Measurements from ENCODE around the gene RPL41. TPM values are rescaled to one million over a fixed set of nuclear protein-coding genes. Genes with fewer than 3 reads are reported as not detected.

RPL41 gene
- total RNA-seq, 1 donor from 2014 or later = 1,819 TPM

DNA sequence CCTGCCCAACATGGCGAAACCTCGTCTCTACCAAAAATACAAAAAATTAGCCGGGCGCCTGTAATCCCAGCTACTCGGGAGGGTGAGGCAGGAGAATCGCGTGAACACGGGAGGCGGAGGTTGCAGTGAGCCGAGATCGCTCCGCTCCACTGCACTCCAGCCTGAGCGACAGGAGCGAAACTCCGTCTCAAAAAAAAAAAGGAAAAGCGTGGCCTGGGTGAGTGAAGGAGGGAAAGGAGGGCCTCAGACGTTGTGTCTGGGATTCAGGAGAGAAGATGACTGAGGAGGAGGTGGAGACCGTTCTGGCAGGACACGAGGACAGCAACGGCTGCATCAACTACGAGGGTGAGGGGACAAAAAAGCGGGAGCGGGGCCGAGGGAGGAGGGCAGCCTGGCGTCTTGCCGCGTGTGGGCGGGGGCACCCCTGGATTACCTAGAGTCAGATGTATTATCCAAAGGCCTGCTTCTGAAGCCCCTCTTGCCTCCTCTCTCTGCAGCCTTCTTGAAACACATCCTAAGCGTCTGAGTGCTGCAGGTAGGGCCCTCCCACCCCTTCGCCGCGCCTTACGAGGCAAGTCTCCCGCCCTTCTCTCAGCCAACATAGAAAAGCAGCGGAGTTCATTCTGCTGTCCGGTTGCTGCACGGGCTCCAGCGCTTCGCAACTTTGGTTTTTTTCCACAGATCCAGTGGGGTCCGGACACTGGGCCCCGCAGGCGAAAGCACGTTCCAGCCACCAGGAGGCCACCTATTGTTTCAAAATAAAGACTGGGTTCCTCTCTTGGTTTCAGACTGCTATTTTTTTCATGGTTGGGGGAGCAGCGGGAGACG, 41.0 kb downstream of the RPL41 start:
- peaks cover 31 to 33% of the 10 kb centered on the region in 2 donors for H3K36me3 ChIP-seq
- DNase-seq (ENCODE audit: low spot score in 2 of 2) = peak; percentile 40 to 93
- TF ChIP-seq, protein P1, sequence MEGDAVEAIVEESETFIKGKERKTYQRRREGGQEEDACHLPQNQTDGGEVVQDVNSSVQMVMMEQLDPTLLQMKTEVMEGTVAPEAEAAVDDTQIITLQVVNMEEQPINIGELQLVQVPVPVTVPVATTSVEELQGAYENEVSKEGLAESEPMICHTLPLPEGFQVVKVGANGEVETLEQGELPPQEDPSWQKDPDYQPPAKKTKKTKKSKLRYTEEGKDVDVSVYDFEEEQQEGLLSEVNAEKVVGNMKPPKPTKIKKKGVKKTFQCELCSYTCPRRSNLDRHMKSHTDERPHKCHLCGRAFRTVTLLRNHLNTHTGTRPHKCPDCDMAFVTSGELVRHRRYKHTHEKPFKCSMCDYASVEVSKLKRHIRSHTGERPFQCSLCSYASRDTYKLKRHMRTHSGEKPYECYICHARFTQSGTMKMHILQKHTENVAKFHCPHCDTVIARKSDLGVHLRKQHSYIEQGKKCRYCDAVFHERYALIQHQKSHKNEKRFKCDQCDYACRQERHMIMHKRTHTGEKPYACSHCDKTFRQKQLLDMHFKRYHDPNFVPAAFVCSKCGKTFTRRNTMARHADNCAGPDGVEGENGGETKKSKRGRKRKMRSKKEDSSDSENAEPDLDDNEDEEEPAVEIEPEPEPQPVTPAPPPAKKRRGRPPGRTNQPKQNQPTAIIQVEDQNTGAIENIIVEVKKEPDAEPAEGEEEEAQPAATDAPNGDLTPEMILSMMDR (IDR thresholded peaks at IDR 0.05) = peak; percentile 73 to 75 (median 74)
- intact Hi-C loops (cut with DNase I) = loop anchor here (1.0 to 2.0 kb wide), 3 partner anchors 29 to 39 kb away; partner anchors contain the start of genes ESYT1, SMARCC2 and ZC3H10
- H3K9me3 ChIP-seq = no peaks in the 10 kb centered on the region
- no peaks in the 10 kb centered on the region for H3K27me3 ChIP-seq
- H3K4me1 ChIP-seq = peaks cover 10 to 45% of the 10 kb centered on the region in 2 donors
- H3K4me3 ChIP-seq = peak overlapping the region; percentile 83 to 96
- H3K27ac ChIP-seq = peak overlapping the region; percentile 91 to 94

DNA sequence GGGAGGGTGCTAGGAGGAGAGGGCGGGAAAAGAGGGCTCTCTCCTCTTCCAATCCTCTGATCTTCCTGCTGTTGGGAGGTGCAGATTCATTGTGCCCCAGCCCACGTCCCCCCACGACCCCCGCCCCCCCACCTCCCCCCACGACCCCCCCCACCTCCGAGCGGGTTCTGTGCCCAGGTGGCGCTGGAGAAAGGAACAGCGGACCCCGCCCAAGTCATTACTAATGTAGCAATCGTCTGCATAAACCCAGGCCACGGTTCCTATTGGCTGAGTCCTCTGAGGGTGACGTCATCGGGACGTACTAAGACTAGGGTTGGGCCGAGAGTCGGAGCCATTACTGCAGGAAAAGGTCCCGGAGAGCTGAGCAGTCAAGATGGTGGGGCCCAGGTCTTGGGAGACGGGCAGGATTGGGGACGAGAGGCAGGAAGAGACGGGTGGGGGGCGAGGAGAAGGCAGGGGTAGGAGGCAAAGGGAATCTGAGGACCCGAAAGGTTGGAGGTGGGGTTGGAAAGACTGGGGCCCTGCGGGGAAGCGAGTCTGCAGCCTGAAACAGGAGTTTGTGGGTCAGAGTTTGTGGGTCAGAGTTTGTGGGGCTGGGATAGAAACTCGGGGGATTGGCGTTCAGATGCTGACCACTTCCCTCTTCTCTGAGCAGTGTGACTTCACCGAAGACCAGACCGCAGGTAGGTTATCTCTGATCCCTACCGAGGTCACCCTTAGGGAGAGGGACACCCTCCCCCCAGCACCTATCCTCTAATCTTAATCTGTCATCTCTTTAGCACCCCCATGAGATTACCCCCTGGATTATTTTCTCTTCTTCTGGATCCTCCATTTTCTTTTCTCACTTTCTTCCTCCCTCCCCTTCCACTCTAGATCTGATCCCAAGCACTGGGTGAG, 41.8 kb downstream of the RPL41 start, which contains the start of gene MYL6:
Gene MYL6 (plus strand): TSS at position 331 of the 897 bp plus-strand sequence. CDS start 43 bp downstream, at position 374.
- Histone ChIP-seq H3K4me1 (peaks cover 10 to 42% of the 10 kb centered on the region in 2 donors), H3K9me3 (no peaks in the 10 kb centered on the region), H3K27ac (peak within 1 kb of the TSS; percentile 91 to 94), H3K4me3 (peak within 1 kb of the TSS; percentile 83 to 96), H3K27me3 (no peaks in the 10 kb centered on the region), H3K36me3 (peaks cover 39% of the 10 kb centered on the region in 2 donors)
- DNase-seq (ENCODE audit: low spot score in 2 of 2) = peak; percentile 95 to 99
- intact Hi-C loops (cut with DNase I) = loop anchor here (1.0 to 2.0 kb wide), 3 partner anchors 30 to 39 kb away; partner anchors contain the start of genes ESYT1, SMARCC2 and ZC3H10
- TF ChIP-seq, protein P1 (IDR thresholded peaks at IDR 0.05) = no peak

DNA sequence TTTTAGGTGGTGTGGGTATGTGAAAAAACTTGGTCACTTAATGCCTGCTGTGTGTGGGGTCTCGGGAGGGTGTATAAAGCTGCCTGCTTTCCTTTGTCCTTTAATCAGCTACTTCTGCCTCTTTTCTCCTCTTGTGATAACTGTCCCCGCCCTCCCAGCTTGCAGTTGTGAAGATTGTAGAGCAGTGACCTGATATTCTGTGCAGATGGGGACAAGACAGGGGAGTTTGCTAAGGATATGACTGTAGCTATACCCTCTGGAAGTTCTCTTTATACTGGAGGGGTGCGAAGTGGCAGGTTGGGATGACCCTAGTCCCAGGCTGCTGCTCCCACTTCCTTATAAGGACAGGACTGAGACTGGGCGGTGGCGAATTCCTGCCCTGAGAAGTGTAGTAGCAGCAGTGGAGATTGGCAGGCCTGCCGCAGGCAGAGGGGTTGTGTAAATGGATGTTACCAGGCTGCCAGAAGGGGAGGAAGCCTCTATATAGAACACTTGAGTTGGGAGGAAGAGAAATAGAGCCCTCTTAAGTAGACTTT, 42.6 kb downstream of the RPL41 start:
- Histone ChIP-seq H3K9me3 (no peaks in the 10 kb centered on the region), H3K4me1 (peaks cover 10 to 40% of the 10 kb centered on the region in 2 donors), H3K4me3 (peak overlapping the region; percentile 83 to 96), H3K36me3 (peaks cover 46% of the 10 kb centered on the region in 2 donors), H3K27me3 (no peaks in the 10 kb centered on the region), H3K27ac (peak overlapping the region; percentile 91 to 94)
- intact Hi-C loops (cut with DNase I) = loop anchor here (1.0 to 2.0 kb wide), 3 partner anchors 30 to 40 kb away; partner anchors contain the start of genes ESYT1, SMARCC2 and ZC3H10
- TF ChIP-seq, protein P1 (IDR thresholded peaks at IDR 0.05) = no peak
- peak; percentile 63 to 94 for DNase-seq (ENCODE audit: low spot score in 2 of 2)

DNA sequence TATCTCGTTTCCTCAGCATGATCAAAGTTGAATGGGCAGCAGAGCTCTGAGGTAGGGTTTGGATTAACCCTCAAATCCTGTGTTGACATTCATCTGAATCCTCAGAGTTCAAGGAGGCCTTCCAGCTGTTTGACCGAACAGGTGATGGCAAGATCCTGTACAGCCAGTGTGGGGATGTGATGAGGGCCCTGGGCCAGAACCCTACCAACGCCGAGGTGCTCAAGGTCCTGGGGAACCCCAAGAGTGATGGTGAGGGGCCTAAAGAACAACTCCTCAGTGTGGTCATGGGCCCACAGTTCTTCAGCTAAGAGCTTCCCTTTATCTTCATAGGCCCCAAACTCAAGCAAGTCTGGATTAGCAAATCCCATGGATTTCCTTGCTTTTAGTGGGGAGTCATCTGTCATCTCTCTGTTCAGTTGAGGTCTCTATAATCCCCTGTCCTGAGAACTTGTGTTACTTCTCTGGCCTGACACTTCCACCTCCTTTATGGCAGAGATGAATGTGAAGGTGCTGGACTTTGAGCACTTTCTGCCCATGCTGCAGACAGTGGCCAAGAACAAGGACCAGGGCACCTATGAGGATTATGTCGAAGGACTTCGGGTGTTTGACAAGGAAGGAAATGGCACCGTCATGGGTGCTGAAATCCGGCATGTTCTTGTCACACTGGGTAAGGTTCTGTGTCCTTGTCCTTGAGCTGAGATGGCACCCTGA, 43.2 kb downstream of the RPL41 start:
- Histone ChIP-seq H3K4me1 (peaks cover 10 to 40% of the 10 kb centered on the region in 2 donors), H3K27me3 (no peaks in the 10 kb centered on the region), H3K9me3 (no peaks in the 10 kb centered on the region), H3K36me3 (peaks cover 52 to 53% of the 10 kb centered on the region in 2 donors), H3K27ac (peak overlapping the region; percentile 91 to 94), H3K4me3 (peak overlapping the region; percentile 83 to 96)
- intact Hi-C loops (cut with DNase I) = loop anchor here (2.0 kb wide), 2 partner anchors 29 to 41 kb away; partner anchors contain the start of genes SMARCC2 and ZC3H10
- no peak for DNase-seq (ENCODE audit: low spot score in 2 of 2)
- TF ChIP-seq, protein P1 (IDR thresholded peaks at IDR 0.05) = no peak

Measured in ascending aorta (tissue), 2 donors.